Gastrocnemius medialis (tissue), 4 donors: ENCODE data around the gene ZNF625. TPM values are rescaled to one million over a fixed set of nuclear protein-coding genes. Genes with fewer than 3 reads are reported as not detected.

Experiments used
- ATAC-seq, 2 donors: fragments of 150-250 bp; one replicate each; pipeline ENCODE4 v1.9.1; 2016
- DNase-seq, 2 donors: peaks; one replicate each; pipeline ENCODE4 v3.0.0-alpha.2; 2019
- H3K27ac ChIP-seq, 4 donors: fragments of 200-600 bp; sonication (generic); 1 replicate in 1 of 4; 2 replicates in 3 of 4; pipeline ENCODE4 v1.5.1; 2016 to 2018; ENCODE audit warnings: mild to moderate bottlenecking in 2 of 4, moderate library complexity in 1 of 4
- H3K27me3 ChIP-seq, 3 donors: fragments of 200-600 bp; sonication (generic) in 2 of 3; 1 replicate in 1 of 3; 2 replicates in 2 of 3; pipeline versions ENCODE4 v1.5.1 to v1.6.0; 2016 to 2019; ENCODE audit warnings: mild to moderate bottlenecking in 1 of 3, moderate library complexity in 1 of 3
- H3K36me3 ChIP-seq, 2 donors: fragments of 200-600 bp; sonication (generic) in 1 of 2; one replicate each; pipeline ENCODE4 v1.5.1; 2017 to 2018
- H3K4me1 ChIP-seq, 2 donors: fragments of 200-600 bp; sonication (generic) in 1 of 2; one replicate each; pipeline ENCODE4 v1.5.1; 2016 to 2017; ENCODE audit warnings: mild to moderate bottlenecking in 2 of 2
- H3K4me3 ChIP-seq, 4 donors: fragments of 200-600 bp; sonication (generic) in 3 of 4; 1 replicate in 1 of 4; 2 replicates in 3 of 4; pipeline ENCODE4 v1.5.1; 2016 to 2019; ENCODE audit warnings: mild to moderate bottlenecking in 2 of 4
- H3K9me3 ChIP-seq, 3 donors: fragments of 200-600 bp; sonication (generic) in 2 of 3; 1 replicate in 1 of 3; 2 replicates in 2 of 3; pipeline ENCODE4 v1.5.1; 2016 to 2019
- POLR2A ChIP-seq, 2 donors: fragments of 450-650 bp; IDR thresholded peaks; one replicate each; pipeline ENCODE4 v1.6.1; 2017; ENCODE audit warnings: antibody characterized with exemption in 2 of 2, mild to moderate bottlenecking in 2 of 2, moderate library complexity in 2 of 2
- in situ Hi-C, 4 donors: fragments of 200-750 bp; cut with MboI; loops; one replicate each; pipeline versions ENCODE4 v1.15.0 to v1.8.0; 2017; ENCODE audit warnings: low sequenced_read_pairs in 4 of 4
- intact Hi-C: fragments of 100-400 bp; cut with DNase I; formaldehyde crosslinking; loops from one replicate; pipeline ENCODE4 v1.15.1; 2023; ENCODE audit warnings: low total_unique reads
- total RNA-seq, 4 donors: library from RNA; depleted of rRNA; stranded (reverse); fragments of >200 nt; gene quantifications; one replicate each; pipeline versions ENCODE4 v1.1.0 to v1.2.3, GENCODE V29; 2016
- TF ChIP-seq, protein P1 (sequence below), 5 experiments: fragments of 450-650 bp in 3 of 5; fragments of 200-600 bp in 2 of 5; sonication (generic) in 2 of 5; IDR thresholded peaks in 4 of 5; conservative IDR thresholded peaks in 1 of 5; 1 replicate in 4 of 5; 2 replicates in 1 of 5; pipeline ENCODE4 v1.5.1; 2016 to 2019; ENCODE audit warnings: antibody characterized with exemption in 5 of 5, mild to moderate bottlenecking in 3 of 5, moderate library complexity in 3 of 5

ZNF625 gene
- total RNA-seq, 4 donors from 2014 or later, result 0.22 to 1.4 (median 0.50) TPM

DNA sequence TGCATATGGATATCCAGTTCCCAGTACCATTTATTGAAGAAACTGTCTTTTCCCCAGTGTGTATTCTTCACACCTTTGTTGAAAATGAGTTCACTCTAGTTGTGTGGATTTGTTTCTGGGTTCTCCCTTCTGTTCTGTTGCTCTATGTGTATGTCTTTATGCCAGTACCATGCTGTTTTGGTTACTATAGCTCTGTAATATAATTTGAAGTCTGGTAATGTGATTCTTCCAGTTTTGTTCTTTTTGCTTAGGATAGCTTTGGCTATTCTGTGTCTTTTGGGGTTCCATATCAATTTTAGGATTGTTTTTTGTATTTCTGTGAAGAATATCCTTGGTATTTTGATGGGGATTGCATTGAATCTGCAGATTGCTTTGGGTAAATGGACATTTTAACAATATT is 41.6 kb upstream of the ZNF625 start:
- TF ChIP-seq, protein P1, sequence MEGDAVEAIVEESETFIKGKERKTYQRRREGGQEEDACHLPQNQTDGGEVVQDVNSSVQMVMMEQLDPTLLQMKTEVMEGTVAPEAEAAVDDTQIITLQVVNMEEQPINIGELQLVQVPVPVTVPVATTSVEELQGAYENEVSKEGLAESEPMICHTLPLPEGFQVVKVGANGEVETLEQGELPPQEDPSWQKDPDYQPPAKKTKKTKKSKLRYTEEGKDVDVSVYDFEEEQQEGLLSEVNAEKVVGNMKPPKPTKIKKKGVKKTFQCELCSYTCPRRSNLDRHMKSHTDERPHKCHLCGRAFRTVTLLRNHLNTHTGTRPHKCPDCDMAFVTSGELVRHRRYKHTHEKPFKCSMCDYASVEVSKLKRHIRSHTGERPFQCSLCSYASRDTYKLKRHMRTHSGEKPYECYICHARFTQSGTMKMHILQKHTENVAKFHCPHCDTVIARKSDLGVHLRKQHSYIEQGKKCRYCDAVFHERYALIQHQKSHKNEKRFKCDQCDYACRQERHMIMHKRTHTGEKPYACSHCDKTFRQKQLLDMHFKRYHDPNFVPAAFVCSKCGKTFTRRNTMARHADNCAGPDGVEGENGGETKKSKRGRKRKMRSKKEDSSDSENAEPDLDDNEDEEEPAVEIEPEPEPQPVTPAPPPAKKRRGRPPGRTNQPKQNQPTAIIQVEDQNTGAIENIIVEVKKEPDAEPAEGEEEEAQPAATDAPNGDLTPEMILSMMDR (IDR thresholded peaks at IDR 0.05 in 4 of 5, conservative IDR thresholded peaks at IDR 0.05 in 1 of 5), result no peak
- no peak for TF ChIP-seq POLR2A (IDR thresholded peaks at IDR 0.05)
- Histone ChIP-seq H3K4me1 (no peaks in the 10 kb centered on the region), H3K4me3 (peak overlapping the region in 1 of 4 donors; percentile 22), H3K9me3 (peaks cover 3 to 22% (median 5%) of the 10 kb centered on the region in 3 donors), H3K27ac (no peak overlapping the region), H3K27me3 (no peaks in the 10 kb centered on the region), H3K36me3 (peaks cover 0 to 7% of the 10 kb centered on the region in 2 donors)
- intact Hi-C loops, result no loop called here
- in situ Hi-C loops, result no loop called here
- DNase-seq (no peak), ATAC-seq (no peak)

DNA sequence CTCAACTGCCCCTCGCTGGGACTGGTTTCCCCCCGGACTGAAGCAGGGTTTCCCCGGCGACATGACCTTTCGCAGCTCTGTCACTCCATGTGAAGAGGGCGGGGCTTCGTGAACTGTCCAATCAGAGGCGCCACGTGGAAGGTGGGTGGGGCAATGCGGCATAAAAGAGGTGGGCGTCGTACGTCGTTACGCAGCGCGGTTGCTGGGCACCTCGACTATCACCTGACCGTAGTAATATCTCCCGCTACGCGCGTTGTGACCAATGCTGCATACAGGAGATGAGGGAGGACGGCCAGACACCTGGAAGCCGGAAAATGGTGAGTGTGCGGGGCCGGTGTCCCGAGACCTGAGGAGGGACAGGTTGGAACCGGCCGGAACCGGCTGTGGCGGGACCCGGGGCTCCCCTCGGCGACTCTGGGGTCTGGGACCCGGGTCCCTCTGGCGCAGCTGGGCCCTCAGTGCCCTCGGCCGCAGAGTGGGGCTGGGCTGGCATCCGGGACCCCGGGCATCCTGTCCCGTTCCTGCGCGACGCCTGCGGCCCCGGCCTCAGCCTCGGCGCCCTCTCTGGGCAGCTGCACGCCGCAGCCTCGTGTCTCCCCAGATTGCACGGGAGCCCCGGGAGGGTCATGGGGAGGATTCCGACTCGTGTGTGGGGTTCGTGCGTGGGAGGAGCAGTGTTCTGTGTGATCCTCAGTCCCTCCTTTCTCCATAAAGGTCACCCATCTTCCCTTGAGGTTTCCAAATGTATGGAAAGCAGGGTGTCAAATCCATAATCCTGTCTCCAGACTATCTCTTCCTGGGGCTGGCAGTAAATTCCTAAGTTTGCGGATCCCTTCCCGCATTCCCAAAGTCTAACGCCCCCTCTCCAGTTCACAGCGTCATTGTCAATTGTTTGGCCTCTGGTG is 38.5 kb upstream of the ZNF625 start:
- intact Hi-C loops, result no loop called here
- TF ChIP-seq POLR2A (IDR thresholded peaks at IDR 0.05), result no peak
- TF ChIP-seq, protein P1 (IDR thresholded peaks at IDR 0.05 in 4 of 5, conservative IDR thresholded peaks at IDR 0.05 in 1 of 5), result no peak

DNA sequence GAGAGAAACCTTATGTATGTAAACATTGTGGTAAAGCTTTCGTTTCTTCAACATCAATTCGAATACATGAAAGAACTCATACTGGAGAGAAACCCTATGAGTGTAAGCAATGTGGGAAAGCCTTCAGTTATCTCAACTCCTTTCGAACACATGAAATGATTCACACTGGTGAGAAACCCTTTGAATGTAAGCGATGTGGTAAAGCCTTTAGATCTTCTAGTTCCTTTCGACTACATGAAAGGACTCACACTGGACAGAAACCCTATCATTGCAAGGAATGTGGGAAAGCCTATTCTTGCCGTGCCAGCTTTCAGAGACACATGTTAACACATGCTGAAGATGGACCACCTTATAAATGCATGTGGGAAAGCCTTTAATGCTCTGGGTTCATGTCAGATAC is 31.1 kb upstream of the ZNF625 start:
- DNase-seq (no peak), ATAC-seq (no peak)
- Histone ChIP-seq H3K4me1 (no peaks in the 10 kb centered on the region), H3K27ac (no peak overlapping the region), H3K36me3 (peaks cover 24 to 87% of the 10 kb centered on the region in 2 donors), H3K9me3 (peaks cover 11 to 66% (median 26%) of the 10 kb centered on the region in 3 donors), H3K4me3 (peak overlapping the region in 1 of 4 donors; percentile 40), H3K27me3 (peaks cover 0 to 3% (median 0%) of the 10 kb centered on the region in 3 donors)
- TF ChIP-seq, protein P1 (IDR thresholded peaks at IDR 0.05 in 4 of 5, conservative IDR thresholded peaks at IDR 0.05 in 1 of 5), result no peak
- TF ChIP-seq POLR2A (IDR thresholded peaks at IDR 0.05), result no peak
- in situ Hi-C loops (no loop called here), intact Hi-C loops (no loop called here)

More for the DNA sequence above, 38.5 kb upstream of the ZNF625 start:
- no peaks in the 10 kb centered on the region for H3K4me1 ChIP-seq
- peak overlapping the region in 2 of 4 donors; percentile 28 to 47 for H3K27ac ChIP-seq
- ATAC-seq, result peak; percentile 53 to 65
- in situ Hi-C loops, result no loop called here
- no peaks in the 10 kb centered on the region for H3K27me3 ChIP-seq
- peaks cover 6 to 24% of the 10 kb centered on the region in 2 donors for H3K36me3 ChIP-seq
- H3K9me3 ChIP-seq, result peaks cover 3 to 34% (median 12%) of the 10 kb centered on the region in 3 donors
- peak overlapping the region; percentile 34 to 50 (median 49) for H3K4me3 ChIP-seq
- DNase-seq, result peak; percentile 3 to 33

DNA sequence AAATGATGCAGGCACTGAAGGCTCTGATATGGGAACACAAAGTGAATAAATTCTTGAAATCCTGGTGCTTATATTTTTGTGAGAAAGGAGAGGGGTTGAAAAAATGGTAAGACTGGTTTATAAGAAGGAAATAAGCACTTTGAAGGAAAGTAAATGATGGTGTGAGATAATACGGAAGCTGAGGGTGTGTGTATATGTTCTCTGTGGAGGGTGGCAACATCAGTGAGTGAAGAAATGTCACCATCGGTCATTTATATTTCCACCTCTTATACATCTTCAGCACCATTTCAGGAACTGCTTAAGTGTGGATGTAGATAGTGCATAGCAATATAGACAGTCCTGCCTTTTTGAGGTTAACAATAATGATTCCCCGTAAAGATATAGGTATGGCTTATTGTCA is 23.8 kb upstream of the ZNF625 start:
- Histone ChIP-seq H3K9me3 (peaks cover 0 to 12% (median 4%) of the 10 kb centered on the region in 3 donors), H3K4me3 (no peak overlapping the region), H3K27me3 (no peaks in the 10 kb centered on the region), H3K4me1 (no peaks in the 10 kb centered on the region), H3K36me3 (peaks cover 2 to 30% of the 10 kb centered on the region in 2 donors), H3K27ac (no peak overlapping the region)
- in situ Hi-C loops, result no loop called here
- no peak for ATAC-seq
- intact Hi-C loops, result no loop called here
- no peak for DNase-seq
- TF ChIP-seq, protein P1 (IDR thresholded peaks at IDR 0.05 in 4 of 5, conservative IDR thresholded peaks at IDR 0.05 in 1 of 5), result no peak
- TF ChIP-seq POLR2A (IDR thresholded peaks at IDR 0.05), result no peak
